GM23248 (cell line): ENCODE results near the gene GDNF. TPM values are rescaled to one million over a fixed set of nuclear protein-coding genes. Genes with fewer than 3 reads are reported as not detected.

ENCODE experiments used
- DNase-seq: peaks from one replicate; pipeline ENCODE4 v3.0.0-alpha.2; 2015
- H2AFZ ChIP-seq: fragments of 200-600 bp; sonication (generic); 2 replicates; pipeline ENCODE4 v1.6.1; 2016; ENCODE audit warnings: antibody characterized with exemption
- H3F3A ChIP-seq: fragments of 200-600 bp; sonication (generic); 2 replicates; pipeline ENCODE4 v1.6.1; 2016; ENCODE audit warnings: mild to moderate bottlenecking, antibody characterized with exemption, mixed run types; ENCODE audit not compliant: insufficient read depth
- H3K27ac ChIP-seq: fragments of 200-600 bp; sonication (generic); 2 replicates; pipeline ENCODE4 v1.5.1; 2016; ENCODE audit warnings: mild to moderate bottlenecking
- H3K27me3 ChIP-seq: fragments of 200-600 bp; sonication (generic); replicated peaks from 2 replicates; pipeline ENCODE4 v1.6.1; 2016; ENCODE audit warnings: mild to moderate bottlenecking; ENCODE audit not compliant: insufficient read depth
- H3K36me3 ChIP-seq: fragments of 200-600 bp; sonication (generic); 2 replicates; pipeline ENCODE4 v1.6.1; 2016; ENCODE audit warnings: low read depth, mild to moderate bottlenecking
- H3K4me1 ChIP-seq: fragments of 200-600 bp; sonication (generic); 2 replicates; pipeline ENCODE4 v1.6.1; 2016; ENCODE audit warnings: mild to moderate bottlenecking; ENCODE audit not compliant: insufficient read depth
- H3K4me2 ChIP-seq: fragments of 200-600 bp; sonication (generic); one replicate; pipeline ENCODE4 v1.6.1; 2016; ENCODE audit warnings: mild to moderate bottlenecking; ENCODE audit not compliant: unreplicated experiment
- H3K4me3 ChIP-seq: fragments of 200-600 bp; sonication (generic); 2 replicates; pipeline ENCODE4 v1.5.1; 2016; ENCODE audit warnings: mild to moderate bottlenecking
- H3K79me2 ChIP-seq: fragments of 200-600 bp; sonication (generic); 2 replicates; pipeline ENCODE4 v1.6.1; 2016; ENCODE audit warnings: mild to moderate bottlenecking; ENCODE audit not compliant: insufficient read depth
- H3K9ac ChIP-seq: fragments of 200-600 bp; sonication (generic); 2 replicates; pipeline ENCODE4 v1.6.1; 2016; ENCODE audit warnings: mild to moderate bottlenecking
- H3K9me2 ChIP-seq: fragments of 200-600 bp; sonication (generic); 2 replicates; pipeline ENCODE4 v1.6.1; 2016; ENCODE audit warnings: mixed run types, mild to moderate bottlenecking, moderate library complexity; ENCODE audit not compliant: insufficient read depth
- H3K9me3 ChIP-seq: fragments of 200-600 bp; sonication (generic); one replicate; pipeline ENCODE4 v1.6.1; 2017; ENCODE audit warnings: low read depth
- H4K20me1 ChIP-seq: fragments of 200-600 bp; sonication (generic); 2 replicates; pipeline ENCODE4 v1.6.0; 2016; ENCODE audit not compliant: insufficient read depth
- EZH2 ChIP-seq: fragments of 200-600 bp; sonication (generic); IDR thresholded peaks from 2 replicates; pipeline ENCODE4 v1.6.1; 2018; ENCODE audit warnings: antibody characterized with exemption, mild to moderate bottlenecking; ENCODE audit not compliant: insufficient read depth, poor library complexity, severe bottlenecking
- EZH2phosphoT487 ChIP-seq: fragments of 200-600 bp; sonication (generic); IDR thresholded peaks from 2 replicates; pipeline ENCODE4 v1.6.1; 2018; ENCODE audit warnings: antibody characterized with exemption, moderate library complexity, mild to moderate bottlenecking, low read depth; ENCODE audit not compliant: insufficient read depth
- WGBS, 2 experiments: methylation state at CpG; one replicate each; pipeline ENCODE4 v1.1.6; 2015 to 2017; ENCODE audit warnings: low lambda C conversion rate in 2 of 2, low coverage in 1 of 2; ENCODE audit errors: missing lambda C conversion rate in 2 of 2; 5-methylcytosine and 5-hydroxymethylcytosine counted together
- in situ Hi-C: fragments of 300-500 bp; cut with MboI; formaldehyde crosslinking; loops from 2 replicates; pipeline ENCODE4 v1.15.0; 2020
- polyA plus RNA-seq: library from polyadenylated mRNA; unstranded; fragments of >200 nt; fragmentation: Nextera tagmentation; extraction: Ambion mirVana; gene quantifications from 2 replicates; pipeline ENCODE4 v1.2.1, GENCODE V29; 2016
- total RNA-seq: library from RNA; depleted of rRNA; stranded (reverse); fragments of >200 nt; shearing (Covaris generic); gene quantifications from 2 replicates; pipeline ENCODE4 v1.2.3, GENCODE V29; 2014

GDNF gene
- total and polyA plus RNA-seq, 2 experiments from 2014 or later = 1.7 to 2.9 TPM

DNA sequence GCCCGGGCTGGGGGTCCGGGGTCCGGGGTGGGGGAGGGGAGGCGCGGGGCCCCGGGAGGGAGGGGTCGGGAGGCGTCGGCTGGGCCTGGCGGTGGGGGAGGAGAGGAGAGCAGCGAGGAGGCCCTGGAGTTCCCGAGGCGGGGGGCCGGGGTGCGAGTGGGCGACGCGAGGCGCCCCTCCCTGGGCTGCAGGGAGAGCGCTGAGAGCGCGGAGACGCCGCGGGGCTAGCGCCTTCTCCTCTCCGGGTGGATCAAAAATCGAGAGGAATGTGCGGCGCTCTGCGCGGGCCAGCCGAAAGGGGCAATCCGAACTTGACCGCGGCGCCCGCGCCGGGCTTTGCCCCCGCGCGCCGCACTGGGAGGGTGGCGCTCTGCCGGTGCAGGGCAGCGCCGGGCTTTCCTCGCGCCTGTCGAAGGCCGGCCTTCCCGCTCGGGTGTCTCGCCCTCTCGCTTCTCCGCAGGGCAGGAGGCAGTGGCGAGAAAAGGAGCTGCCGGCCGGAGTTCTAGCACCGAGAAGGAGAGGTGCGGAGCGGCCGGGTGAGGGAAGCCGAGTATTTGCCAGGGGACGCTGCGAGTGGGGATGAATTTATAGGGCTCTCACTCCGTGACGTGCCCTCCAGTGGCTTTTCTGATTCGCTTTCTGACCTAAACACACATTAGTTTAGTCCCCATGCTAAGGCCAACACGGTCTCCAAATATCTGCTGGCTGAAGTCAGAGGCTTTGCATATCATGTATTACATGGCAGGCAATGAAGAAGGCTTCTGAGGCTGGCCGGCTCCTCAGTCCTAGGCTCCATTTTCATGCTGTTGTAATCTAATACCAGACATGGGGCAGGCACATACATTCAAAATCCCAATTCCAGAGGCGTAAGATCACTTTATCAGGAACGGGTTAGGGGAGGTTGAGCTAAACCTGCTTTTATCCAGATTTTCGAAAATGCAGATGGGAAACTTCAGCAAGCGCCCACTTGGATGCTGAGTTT, 503 bp upstream of the GDNF start:
- WGBS, 2 experiments = 6 to 13% methylated on average over 37 to 69 of the region's 76 CpGs
- no peaks in the 10 kb centered on the region for H3K27me3 ChIP-seq
- peak overlapping the region; percentile 90 for H3K9ac ChIP-seq
- H3K4me2 ChIP-seq = peak overlapping the region; percentile 91
- no peaks in the 10 kb centered on the region for H4K20me1 ChIP-seq
- peak; percentile 86 for DNase-seq
- in situ Hi-C loops = no loop called here
- peak overlapping the region; percentile 76 for H2AFZ ChIP-seq
- no peaks in the 10 kb centered on the region for H3K9me3 ChIP-seq
- no peaks in the 10 kb centered on the region for H3K9me2 ChIP-seq
- TF ChIP-seq EZH2 (no peak), EZH2phosphoT487 (no peak)
- H3K27ac ChIP-seq = peak overlapping the region; percentile 79
- no peaks in the 10 kb centered on the region for H3K36me3 ChIP-seq
- H3K4me1 ChIP-seq = peaks cover 7% of the 10 kb centered on the region
- peak overlapping the region; percentile 90 for H3K4me3 ChIP-seq
- H3K79me2 ChIP-seq = peaks cover 46% of the 10 kb centered on the region
- H3F3A ChIP-seq = peaks cover 24% of the 10 kb centered on the region

DNA sequence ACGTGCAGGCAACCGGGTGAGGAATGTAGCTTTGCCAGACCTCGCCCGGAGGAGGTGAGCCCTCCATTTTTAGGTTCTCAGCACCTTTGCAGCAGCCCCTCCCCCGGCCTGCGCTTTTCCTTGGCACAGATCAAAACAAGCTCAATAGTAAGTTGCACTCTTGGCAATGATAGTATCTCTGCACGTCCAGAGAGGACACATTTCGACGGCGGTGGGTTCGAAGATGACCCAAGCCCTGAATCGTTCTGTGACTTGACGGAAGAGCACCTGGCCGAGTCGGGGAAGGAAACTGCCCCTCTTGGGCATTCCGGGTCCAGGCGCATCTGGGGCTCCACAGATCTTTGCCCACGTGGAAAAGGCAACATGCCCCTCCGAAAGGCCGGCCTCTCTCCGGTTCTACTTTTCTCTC, 904 bp downstream of the GDNF start:
- Histone ChIP-seq H3K4me2 (peak overlapping the region; percentile 91), H3K36me3 (no peaks in the 10 kb centered on the region), H4K20me1 (no peaks in the 10 kb centered on the region), H2AFZ (peak overlapping the region; percentile 76), H3K79me2 (peaks cover 60% of the 10 kb centered on the region), H3K4me1 (peaks cover 7% of the 10 kb centered on the region), H3K27me3 (no peaks in the 10 kb centered on the region), H3K4me3 (peak overlapping the region; percentile 90), H3K9ac (peak overlapping the region; percentile 90), H3K27ac (peak overlapping the region; percentile 79), H3K9me2 (no peaks in the 10 kb centered on the region), H3F3A (peaks cover 24% of the 10 kb centered on the region), H3K9me3 (no peaks in the 10 kb centered on the region)
- no peak for TF ChIP-seq EZH2phosphoT487
- no peak for TF ChIP-seq EZH2
- DNase-seq = peak; percentile 46
- in situ Hi-C loops = no loop called here
- 4 to 9% methylated on average over 21 of the region's 21 CpGs for WGBS, 2 experiments

DNA sequence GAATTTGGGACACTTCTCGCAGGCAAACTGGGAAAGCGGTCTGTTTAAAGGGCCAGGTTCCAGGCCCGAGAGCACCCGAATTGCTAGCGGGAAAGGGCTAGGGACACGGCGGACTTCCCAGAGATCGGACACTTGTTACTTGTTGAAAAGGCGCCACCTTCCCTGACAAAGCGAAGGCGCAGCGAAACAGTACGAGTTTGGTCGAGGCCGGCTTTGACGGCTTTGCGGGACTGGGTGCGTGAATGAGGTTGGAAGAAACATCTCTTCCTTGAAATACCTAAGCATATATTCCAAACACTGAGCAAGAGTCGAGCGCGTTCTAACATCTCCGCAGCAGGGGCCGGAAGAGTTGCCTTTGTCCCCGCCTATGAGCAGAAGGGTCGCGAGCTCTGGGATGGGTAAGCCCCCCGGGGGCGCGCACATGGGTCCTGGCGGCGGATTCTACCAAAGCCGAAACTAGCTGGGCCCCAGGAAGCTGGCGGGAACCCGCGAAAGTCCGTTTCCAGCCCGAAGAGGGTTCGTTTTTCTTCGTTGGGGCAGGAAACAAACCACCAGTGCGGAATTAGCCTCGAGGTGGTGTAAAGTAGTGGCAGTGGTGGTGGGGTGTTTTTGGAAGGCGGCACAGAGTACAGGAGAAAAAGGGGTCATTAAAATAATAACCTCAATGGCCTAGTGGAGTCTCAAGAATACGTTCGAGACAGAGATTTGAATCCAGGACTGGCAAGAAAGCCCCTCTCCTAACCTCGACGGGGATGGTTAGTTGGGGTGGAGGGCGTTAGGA, 1.5 kb downstream of the GDNF start:
- no peaks in the 10 kb centered on the region for H3K9me3 ChIP-seq
- H4K20me1 ChIP-seq = no peaks in the 10 kb centered on the region
- H3K27ac ChIP-seq = peak overlapping the region; percentile 79
- peak overlapping the region; percentile 76 for H2AFZ ChIP-seq
- peaks cover 7% of the 10 kb centered on the region for H3K4me1 ChIP-seq
- peak overlapping the region; percentile 90 for H3K4me3 ChIP-seq
- H3K9me2 ChIP-seq = no peaks in the 10 kb centered on the region
- peak overlapping the region; percentile 90 for H3K9ac ChIP-seq
- peak; percentile 82 for DNase-seq
- H3K36me3 ChIP-seq = no peaks in the 10 kb centered on the region; the same call in 1 of the 2 replicates
- TF ChIP-seq EZH2phosphoT487 (no peak), EZH2 (no peak)
- peak overlapping the region; percentile 91 for H3K4me2 ChIP-seq
- no peaks in the 10 kb centered on the region for H3K27me3 ChIP-seq
- peaks cover 24% of the 10 kb centered on the region for H3F3A ChIP-seq
- H3K79me2 ChIP-seq = peaks cover 66% of the 10 kb centered on the region
- WGBS, 2 experiments = 4 to 5% methylated on average over 47 of the region's 47 CpGs
- in situ Hi-C loops = no loop called here

DNA sequence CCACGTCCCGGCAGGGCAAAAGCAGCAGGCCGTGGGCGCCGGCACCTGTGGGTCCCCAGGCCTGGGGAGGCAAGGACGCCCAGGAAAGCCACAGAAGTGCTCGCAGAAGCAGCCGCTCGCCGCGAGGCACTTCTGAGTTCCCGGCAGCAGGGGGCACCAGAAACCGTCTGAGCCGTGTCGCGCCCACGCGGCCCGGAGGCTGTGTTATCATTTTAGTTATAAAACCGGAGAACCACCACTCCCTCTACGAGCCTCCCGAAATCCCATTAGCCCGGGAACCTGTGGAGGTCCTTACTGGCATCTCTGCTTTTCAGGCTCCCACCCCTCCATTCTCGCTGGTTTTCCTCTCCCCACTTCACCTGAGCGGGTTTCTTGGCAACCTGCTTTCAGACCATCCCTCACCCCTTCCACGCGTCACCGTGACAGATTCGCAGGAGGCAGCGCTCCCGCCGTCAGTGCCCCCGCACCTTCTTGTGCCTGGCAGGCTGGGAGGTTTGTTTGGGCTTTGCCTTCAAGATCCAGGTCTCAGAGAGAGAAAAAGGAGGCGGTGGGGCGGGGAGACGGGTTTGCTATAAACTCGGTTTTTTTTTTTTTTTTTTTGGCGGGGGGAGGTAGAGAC, 2.3 kb downstream of the GDNF start:
- H3K4me3 ChIP-seq = peak overlapping the region; percentile 90
- H3K27me3 ChIP-seq = no peaks in the 10 kb centered on the region
- peaks cover 2% of the 10 kb centered on the region; the same call in 1 of the 2 replicates for H3K36me3 ChIP-seq
- H3K4me2 ChIP-seq = peak overlapping the region; percentile 91
- H2AFZ ChIP-seq = peak overlapping the region; percentile 76
- no peaks in the 10 kb centered on the region for H4K20me1 ChIP-seq
- no peaks in the 10 kb centered on the region for H3K9me3 ChIP-seq
- H3F3A ChIP-seq = peaks cover 33% of the 10 kb centered on the region
- TF ChIP-seq EZH2phosphoT487 = no peak
- no peak for TF ChIP-seq EZH2
- H3K79me2 ChIP-seq = peaks cover 74% of the 10 kb centered on the region
- WGBS, 2 experiments = 1 to 2% methylated on average over 35 to 38 of the region's 38 CpGs
- in situ Hi-C loops = no loop called here
- H3K9me2 ChIP-seq = no peaks in the 10 kb centered on the region
- DNase-seq = peak; percentile 95
- peak overlapping the region; percentile 90 for H3K9ac ChIP-seq
- H3K4me1 ChIP-seq = peaks cover 11% of the 10 kb centered on the region
- H3K27ac ChIP-seq = peak overlapping the region; percentile 79
